Right renal cortex interstitium (tissue), 3 donors: ENCODE data around the gene PMEL. TPM values are rescaled to one million over a fixed set of nuclear protein-coding genes. Genes with fewer than 3 reads are reported as not detected.
"Not testable (repeated sequence)": the region's sequence is repeated elsewhere in the genome, so short reads cannot be mapped to it uniquely, and the experiment has no call there.

Experiments
- DNase-seq, 3 donors: peaks; one replicate each; pipeline ENCODE4 v3.0.0-alpha.2; 2013; ENCODE audit warnings: low read depth in 3 of 3, low spot score in 2 of 3
- polyA plus RNA-seq, 3 donors: library from polyadenylated mRNA; unstranded; fragments of 120-200 nt; gene quantifications; one replicate each; pipeline ENCODE4 v1.2.1, GENCODE V29; 2013; ENCODE audit not compliant: insufficient read length in 3 of 3

The PMEL gene
- 1 to 10 TPM; 3.0 to 3.9 (median 3.8) TPM for polyA plus RNA-seq

DNA sequence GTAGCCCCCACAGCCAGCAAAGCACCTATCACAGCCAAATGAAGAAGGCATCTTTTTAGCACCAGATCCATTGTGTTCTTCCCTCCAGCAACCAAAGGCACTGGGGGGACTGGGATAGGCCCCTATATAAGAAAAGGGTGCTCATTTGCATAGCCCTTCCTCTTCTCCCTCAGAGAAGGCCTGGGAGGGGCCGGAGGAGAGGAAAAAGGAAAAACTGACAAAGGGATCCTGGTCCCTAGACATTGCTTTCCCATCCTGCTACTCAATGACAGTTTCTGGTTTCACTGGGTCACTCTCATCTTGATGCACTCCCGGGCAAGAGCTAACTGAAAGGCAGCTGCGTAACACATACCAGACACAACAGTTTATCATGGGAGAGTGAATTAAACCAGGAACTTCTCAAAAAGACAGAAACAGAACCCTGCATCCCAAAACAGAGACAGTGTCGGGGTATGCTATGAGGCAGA lies at the start of gene PMEL:
Gene PMEL (minus strand): TSS at position 102 of the 467 bp plus-strand sequence. CDS start 31 bp downstream, at position 71.
- DNase-seq = no peak

DNA sequence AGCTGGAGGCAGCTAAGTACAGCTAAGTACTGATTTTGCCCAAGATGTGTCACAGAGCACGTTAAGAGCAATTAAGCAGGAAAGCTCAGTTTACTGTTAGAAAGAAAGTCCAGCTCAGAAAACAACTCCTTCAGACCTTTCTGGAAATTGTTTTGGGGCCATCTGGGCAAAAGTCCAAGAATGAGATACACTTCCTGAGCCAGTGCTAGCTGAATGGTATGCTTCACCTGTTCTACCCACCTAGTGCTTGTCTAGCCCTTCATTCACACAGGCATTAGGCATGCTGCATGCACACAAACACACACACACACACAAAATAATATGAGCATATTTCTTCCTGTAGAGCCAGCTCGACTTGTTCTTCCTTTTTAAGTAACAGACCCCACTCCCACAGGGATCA lies 48.4 kb upstream of the PMEL start:
- DNase-seq = no peak

DNA sequence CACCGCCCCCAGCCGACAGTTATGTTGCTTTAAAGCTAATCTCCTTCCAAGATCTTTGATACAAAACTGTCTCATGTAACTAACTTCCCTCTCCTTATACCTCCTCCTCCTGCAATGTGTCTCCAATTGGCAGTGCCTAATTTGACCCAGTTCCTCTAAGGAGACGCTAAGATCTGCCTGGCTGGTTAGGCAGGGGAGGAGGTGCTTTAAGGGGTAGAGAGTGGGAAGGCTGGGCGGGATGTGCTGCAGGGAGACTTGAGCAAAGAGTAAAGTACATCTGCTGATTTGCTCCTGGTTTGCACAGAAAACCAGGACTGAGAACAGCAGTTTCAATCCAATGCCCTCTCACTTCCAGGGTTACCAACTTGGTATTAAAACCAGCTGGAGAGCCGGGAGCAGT lies 47.6 kb upstream of the PMEL start:
- DNase-seq = no peak

DNA sequence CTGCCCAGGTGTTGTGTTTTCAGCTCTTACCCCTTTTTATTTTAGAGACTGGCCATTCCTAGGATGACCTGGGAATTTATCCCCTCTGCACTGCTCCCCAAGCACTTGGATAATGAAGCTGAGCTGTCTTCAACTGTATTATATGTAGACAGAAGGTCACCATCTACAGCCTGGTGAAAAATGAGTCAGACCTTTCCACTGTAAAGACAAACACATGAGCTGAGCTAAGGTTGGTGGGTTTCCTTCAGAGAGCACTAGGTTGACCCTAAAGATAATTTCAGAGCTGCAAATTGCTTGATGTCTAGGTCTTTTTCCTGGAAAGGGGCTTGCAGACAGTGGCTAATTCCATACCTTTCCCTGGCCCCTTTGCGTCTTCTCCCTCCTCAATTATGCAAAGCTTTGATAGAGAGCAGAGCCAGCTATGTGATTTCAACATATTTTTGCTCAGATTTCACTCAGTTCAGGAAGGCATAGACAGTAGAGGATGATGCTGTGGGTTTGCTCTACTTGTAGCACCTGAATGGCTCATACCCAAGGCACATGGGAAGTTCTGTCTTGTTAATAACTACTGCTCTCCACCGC lies 45.8 kb upstream of the PMEL start:
- no peak for DNase-seq

DNA sequence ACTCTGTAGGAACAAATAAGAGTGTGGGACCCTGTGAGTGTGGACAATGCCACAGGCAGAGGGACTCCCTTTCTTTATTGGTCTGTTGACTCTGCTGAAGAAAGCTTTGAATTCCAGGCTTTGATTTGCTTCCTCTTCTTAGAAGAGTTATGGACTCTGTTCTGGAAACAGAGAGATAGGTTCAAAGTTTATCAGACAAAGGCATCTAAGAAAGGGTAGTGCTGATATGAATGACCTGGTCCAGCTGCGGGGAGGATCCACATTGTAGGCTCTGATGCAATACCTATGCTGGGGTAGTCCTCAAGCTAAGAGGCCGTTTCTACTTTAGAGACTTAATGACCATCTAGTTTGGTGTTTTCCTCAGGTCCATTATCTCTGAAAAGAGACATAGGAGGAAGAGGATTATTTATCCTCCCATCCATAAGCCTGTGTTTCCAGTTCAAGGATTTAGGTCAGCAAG lies 44.3 kb upstream of the PMEL start:
- DNase-seq = no peak

DNA sequence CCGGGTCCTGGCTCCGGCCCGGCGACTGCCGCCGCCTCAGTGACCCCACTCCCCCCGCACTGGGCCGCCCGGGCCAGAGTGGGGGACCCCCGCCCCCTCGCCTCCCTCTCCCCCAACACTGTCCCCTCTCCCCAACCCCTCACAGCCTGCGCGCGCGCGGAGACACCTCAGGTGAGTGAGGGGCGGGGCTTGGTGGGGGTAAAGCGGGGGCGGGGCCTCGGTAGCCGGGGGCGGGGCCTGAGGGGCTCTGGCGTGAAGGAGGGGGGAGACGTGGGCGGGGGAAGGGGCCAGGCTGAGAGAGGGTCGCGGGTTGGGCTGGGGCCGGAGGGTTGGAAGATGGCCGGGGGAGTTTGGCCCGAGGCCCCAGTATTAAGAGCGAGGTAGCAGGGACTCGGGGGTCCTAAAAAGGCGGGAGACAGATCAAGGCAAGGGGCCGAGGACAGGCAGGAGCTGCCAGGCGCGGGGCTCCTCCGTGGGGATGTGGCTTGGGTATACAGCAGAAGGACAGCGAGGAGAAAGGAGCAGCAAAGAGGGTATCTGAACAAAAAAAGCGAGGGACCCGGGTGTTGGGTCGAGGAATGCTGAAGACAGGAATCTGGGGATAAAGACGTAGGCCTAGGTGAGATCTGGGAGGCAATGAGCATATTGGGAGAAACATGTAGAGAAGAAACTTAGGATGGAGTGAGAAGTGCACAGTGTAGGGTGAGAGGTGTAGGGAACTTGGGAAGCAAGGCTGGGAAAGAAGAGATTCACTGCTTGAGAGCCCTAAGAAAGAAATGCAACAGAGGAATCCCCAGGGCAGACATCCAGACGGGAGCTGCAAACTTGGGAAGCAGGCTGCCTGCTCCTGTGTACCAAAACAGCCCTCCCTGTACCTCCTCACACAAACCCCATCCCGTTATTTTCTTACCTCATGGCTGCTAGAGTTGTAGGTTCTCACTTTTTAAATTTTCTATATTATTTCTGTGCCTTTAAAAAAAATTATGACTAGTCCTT lies 42.0 kb upstream of the PMEL start:
- DNase-seq = peak in 1 of 3 donors; percentile 38

DNA sequence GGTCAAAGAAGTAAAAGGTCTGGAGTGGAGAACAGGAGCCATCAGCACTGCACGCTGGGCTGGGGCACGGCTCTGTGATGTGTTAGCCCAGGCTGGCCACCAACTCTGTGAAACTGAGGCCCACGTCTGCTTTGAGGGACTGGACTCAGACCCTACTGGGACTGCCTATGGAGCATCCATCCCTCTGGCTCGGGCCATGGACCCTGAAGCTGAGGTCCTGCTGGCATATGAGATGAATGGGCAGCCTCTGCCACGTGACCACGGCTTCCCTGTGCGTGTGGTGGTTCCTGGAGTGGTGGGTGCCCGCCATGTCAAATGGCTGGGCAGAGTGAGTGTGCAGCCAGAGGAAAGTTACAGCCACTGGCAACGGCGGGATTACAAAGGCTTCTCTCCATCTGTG lies 38.4 kb upstream of the PMEL start:
- no peak for DNase-seq

DNA sequence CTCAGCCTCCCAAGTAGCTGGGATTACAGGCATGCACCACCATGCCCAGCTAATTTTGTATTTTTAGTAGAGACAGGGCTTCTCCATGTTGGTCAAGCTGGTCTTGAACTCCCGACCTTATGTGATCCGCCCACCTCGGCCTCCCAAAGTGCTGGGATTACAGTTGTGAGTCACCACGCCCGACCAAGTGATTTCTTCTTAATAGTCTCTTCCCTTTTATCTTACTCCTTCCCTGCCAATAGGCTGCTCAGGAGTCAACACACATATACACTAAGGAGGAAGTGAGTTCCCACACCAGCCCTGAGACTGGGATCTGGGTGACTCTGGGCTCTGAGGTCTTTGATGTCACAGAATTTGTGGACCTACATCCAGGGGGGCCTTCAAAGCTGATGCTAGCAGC lies 37.5 kb upstream of the PMEL start:
- DNase-seq = not testable (repeated sequence)

DNA sequence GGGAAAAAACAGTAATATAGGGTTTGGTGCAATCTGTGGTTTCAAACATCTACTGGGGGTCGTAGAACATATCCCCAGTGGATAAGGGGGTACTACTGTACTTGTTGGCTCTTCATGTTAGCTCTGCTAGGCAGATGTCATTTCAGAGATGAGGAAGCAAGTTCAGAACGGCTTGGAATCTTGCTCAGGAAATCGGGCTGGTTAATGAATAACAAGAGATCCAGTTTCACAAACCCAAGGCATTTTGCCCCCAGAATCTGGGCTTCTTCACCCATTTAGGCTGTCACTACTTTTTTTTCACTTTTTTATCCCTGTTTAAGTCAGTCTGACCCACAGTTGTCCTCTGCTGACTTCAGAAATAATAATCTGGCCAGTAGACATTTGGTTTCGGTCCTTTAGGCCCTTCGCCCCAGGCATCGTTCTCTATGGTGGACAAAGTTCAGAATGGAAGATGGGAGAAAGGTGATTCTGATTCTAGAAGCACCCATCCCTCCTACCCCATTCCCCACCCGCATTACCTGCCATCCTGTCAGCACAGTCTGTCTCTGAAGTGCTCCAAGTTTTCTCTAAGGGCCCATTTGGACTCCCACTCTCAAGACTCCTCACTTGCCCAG lies 35.8 kb upstream of the PMEL start:
- no peak for DNase-seq

DNA sequence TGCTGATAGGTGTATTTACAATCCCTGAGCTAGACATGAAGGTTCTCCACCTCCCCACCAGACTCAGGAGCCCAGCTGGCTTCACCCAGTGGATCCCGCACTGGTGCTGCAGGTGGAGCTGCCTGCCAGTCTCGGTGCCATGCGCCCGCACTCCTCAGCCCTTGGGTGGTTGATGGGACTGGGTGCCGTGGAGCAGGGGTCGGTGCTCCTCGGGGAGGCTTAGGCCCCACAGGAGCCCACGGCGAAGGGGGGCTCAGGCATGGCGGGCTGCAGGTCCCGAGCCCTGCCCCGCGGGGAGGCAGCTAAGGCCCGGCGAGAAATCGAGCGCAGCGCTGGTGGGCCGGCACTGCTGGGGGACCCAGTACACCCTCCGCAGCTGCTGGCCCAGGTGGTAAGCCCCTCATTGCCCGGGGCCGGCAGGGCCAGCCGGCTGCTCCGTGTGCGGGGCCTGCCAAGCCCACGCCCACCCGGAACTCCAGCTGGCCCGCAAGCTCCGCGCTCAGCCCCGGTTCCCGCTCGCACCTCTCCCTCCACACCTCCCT lies 34.2 kb upstream of the PMEL start:
- not testable (repeated sequence) for DNase-seq

DNA sequence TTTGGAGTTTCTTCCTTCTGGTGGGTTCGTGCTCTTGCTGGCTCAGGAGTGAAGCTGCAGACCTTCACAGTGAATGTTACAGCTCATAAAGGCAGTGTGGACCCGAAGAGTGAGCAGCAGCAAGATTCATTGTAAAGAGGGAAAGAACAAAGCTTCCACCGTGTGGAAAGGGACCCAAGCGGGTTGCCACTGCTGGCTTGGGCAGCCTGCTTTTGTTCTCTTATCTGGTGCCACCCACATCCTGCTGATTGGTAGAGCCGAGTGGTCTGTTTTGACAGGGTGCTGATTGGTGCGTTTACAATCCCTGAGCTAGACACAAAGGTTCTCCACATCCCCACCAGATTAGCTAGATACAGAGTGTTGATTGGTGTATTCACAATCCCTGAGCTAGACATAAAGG lies 33.7 kb upstream of the PMEL start:
- not testable (repeated sequence) for DNase-seq

DNA sequence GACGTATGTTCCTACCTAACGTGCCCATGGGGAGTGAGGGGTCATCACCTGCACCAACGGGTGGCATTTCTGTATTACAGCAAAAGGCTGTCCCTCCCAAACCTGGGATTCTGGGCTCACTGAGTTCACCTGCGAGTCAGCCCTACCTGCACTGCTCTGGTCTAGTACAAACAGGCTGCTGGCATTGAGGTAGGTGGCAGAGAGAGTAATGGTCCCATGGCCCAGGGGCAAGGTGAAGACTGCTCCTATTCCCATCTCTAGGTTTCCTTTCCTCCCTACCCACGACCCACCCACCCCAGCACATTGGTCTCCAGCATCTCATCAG lies 31.7 kb upstream of the PMEL start:
- no peak for DNase-seq

DNA sequence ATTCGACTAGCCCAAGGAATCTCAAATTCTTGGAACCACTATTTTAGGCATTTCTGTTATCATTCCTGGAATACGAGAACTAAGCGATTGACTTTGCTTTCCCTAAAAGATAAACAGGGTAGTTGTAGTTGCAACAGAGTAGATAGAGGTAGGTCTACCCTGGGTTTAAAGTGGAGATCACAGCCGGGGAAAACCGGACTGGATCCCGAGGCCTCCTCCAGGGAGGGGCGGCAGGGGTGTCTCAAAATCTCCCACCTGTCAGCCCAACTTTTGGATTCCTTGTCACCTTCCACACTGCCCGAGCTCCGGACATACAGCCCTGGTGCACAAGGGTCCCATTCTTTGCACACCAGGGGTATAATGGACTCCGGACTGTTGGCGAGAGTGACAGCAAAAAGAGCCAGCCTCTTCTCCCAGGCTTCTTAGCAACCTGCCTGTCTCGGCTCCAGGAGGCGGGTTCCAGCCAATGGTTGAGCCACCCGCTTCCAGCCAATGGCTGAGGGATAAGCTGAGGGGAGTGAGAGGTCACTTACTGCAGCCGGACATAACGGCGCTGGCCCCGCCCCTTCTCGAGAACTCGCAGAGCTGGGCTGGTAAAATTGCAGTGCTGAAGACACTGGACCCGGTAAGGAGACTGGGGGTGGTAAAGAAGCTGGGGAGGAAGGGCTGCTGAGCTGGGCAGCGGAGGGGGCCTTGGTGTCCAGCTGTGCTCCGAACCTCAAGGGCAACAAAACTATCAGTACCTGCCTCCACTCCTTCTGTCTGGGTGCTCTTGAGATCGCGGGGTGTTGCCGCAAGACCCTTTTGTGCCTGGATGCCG lies 31.1 kb upstream of the PMEL start, which contains the start of gene SUOX:
Gene SUOX (plus strand): TSS at position 562 of the 820 bp plus-strand sequence. CDS start 4,946 bp downstream, outside the sequence.
- peak in 1 of 3 donors; percentile 92 for DNase-seq

DNA sequence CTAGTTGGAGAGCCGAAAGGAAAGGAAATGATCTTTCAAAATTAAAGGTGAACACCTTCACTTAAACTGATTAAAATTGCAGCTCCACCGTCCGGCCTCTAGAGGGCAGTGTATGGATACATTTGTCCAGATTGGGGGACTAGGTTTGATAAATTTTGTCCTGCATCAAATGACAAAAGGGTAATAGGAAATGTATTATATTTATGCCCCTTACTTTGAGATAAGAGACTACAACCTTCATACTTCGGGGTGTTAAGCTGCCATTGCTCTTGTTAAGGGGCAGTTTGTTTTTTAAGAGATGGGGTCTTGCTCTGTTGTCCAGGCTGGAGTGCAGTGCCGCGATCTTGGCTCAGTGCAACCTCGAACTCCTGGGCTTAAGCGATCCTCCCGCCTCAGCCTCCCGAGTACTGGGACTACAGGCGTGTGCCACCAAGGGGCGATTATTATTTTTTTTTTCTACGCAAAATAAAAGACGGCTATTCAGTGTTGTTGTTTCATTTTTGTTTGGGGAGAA lies 30.4 kb upstream of the PMEL start:
- peak in 1 of 3 donors; percentile 63 for DNase-seq

DNA sequence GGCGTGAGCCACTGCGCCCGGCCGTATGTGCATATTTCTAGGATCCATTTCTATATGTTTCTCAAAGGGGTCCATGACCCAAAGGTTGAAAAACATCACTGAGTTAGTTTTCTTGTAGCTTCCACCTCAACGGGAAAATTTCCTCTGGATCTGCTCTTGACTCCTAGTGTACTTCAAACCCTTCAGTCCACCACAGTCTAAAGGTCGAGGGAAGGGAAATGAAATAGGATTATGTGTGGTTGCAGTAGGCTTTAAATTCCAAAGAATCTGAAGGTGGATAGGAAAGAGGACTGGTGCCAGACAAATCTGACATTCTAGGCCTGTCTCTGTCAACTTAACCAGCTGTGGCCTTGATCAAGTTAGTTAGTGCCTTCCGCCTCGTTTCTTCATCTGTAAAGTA lies 29.5 kb upstream of the PMEL start:
- no peak for DNase-seq

DNA sequence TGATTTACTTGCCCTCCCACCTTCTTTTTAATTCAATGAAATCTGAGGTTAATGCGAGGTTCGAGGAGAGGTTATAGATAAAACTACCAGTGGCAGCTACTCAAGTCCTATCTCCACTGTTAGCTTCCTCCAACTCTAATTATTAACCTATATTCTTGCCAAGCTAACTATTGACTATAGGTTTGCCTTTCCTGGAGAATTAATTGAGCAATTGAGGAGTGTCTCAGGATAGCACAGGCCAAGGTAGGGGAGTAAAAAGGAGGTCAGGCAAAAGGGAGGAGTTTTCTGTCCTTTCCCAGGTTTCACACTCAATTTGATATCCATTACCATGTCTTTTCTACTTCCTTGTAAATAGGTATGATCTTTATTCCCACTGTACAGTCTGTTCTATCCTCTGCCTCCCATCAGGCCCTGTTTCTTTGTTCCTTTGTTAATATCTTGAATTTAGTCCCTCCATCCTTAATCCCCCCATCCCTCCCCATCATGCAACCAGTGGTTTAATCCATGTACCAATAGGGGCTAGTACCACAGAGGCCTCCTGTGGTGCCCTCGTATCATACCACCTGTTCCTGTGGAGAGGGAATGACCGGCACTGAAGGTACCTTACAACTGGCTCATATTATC lies 27.5 kb upstream of the PMEL start:
- no peak for DNase-seq

DNA sequence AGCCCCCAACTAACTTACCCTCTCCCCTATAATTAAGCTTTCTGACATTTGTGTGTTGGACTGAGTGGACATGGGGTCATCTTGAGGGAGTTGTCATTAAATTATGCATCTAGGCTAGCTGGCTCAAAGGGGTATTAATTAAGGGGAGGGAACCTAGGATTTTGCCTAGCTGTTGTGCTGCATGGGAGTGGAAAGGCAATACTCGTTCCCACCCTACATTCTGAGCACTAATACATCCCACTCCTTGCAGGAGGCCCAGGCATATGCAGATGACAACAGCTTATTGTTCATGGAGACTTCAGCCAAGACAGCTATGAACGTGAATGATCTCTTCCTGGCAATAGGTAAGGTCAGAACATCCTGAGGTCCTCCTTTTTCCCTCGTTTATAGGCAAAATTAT lies 25.3 kb upstream of the PMEL start:
- DNase-seq = no peak

DNA sequence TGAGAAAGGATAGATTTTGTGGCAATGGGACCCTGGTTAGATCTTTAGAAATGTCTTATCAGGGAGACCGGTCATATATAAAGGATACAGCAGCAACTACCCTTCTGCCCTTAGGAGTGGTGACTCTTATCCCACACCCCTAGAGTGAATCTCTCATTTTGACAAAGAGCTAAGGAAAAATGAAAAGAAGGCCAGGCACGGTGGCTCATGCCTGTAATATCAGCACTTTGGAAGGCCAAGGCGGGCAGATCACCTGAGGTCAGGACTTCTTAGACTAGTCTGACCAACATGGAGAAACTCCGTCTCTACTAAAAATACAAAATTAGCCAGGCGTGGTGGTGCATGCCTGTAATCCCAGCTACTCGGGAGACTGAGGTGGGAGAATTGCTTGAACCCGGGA lies 20.1 kb upstream of the PMEL start:
- not testable (repeated sequence) for DNase-seq

DNA sequence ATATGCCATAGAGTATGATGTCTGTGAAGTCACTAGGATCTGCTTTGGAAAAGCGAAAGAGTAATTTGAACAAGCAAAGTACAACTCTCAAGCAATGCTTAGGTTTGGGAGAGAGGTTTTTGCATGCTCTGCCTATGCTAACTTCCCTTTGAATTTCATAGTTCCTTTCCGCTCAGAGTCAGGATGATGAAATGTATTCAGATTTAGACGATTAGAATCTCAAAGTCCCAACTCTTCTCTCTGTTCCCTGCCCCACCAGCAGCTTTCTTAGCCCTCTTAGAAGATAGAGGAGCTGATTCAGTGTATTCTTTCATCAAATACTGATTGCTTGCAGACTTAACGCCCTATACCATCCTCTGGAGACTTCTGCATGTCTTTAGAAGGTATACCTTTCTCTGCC lies 19.5 kb upstream of the PMEL start:
- no peak for DNase-seq
